SK-N-SH (cell line): ENCODE data around the gene HMGB2. TPM values are rescaled to one million over a fixed set of nuclear protein-coding genes. Genes with fewer than 3 reads are reported as not detected.

Source experiments
- CTCF ChIA-PET: fragments of 300-600, 350-600 bp; formaldehyde crosslinking; extraction: SDS; loops from one replicate; lab custom pipeline; 2021; lab: Yijun Ruan, JAX
- POLR2A ChIA-PET: fragments of 350-600 bp; sonication (Branson Sonifier 250); formaldehyde crosslinking; extraction: SDS; loops from one replicate; lab custom pipeline; 2020; ENCODE audit warnings: antibody characterized with exemption, inconsistent platforms; lab: Yijun Ruan, JAX
- DNase-seq: peaks from one replicate; pipeline ENCODE4 v3.0.0; 2012
- H2AFZ ChIP-seq: fragments of 200-600 bp; sonication (generic); 2 replicates; pipeline ENCODE4 v1.8.1; 2016; ENCODE audit warnings: antibody characterized with exemption, mild to moderate bottlenecking, low read depth
- H3F3A ChIP-seq: fragments of 200-600 bp; sonication (generic); replicated peaks from 2 replicates; pipeline ENCODE3; 2016; ENCODE audit warnings: antibody characterized with exemption, mild to moderate bottlenecking; ENCODE audit not compliant: insufficient read depth
- H3K27ac ChIP-seq, 2 experiments: fragments of 200-500 bp in 1 of 2; fragments of 200-600 bp in 1 of 2; sonication (Bioruptor generic) in 1 of 2; sonication (generic), shearing (Covaris generic) in 1 of 2; 2 replicates each; pipeline versions ENCODE4 v1.5.1 to v1.6.1; 2014 to 2016; ENCODE audit warnings: low read depth in 2 of 2, inconsistent platforms in 1 of 2, low read length in 1 of 2, mild to moderate bottlenecking in 1 of 2, mixed read lengths in 1 of 2
- H3K27me3 ChIP-seq: fragments of 200-600 bp; sonication (generic), shearing (Covaris generic); 2 replicates; pipeline ENCODE4 v1.6.1; 2016; ENCODE audit warnings: mixed run types; ENCODE audit not compliant: insufficient read depth
- H3K36me3 ChIP-seq, 2 experiments: fragments of 200-500 bp in 1 of 2; fragments of 200-600 bp in 1 of 2; sonication (Bioruptor generic) in 1 of 2; sonication (generic) in 1 of 2; replicated peaks in 1 of 2; 2 replicates each; pipeline versions ENCODE3 to v1.5.1; 2014 to 2016; ENCODE audit warnings: low read length in 1 of 2, mild to moderate bottlenecking in 1 of 2; ENCODE audit not compliant: insufficient read depth in 2 of 2, control insufficient read depth in 1 of 2
- H3K4me1 ChIP-seq, 2 experiments: fragments of 200-500 bp in 1 of 2; fragments of 200-600 bp in 1 of 2; sonication (Bioruptor generic) in 1 of 2; sonication (generic), shearing (Covaris generic) in 1 of 2; 2 replicates each; pipeline versions ENCODE4 v1.5.1 to v1.6.1; 2014 to 2016; ENCODE audit warnings: low read depth in 1 of 2, low read length in 1 of 2, mixed run types in 1 of 2; ENCODE audit not compliant: insufficient read depth in 2 of 2, control insufficient read depth in 1 of 2
- H3K4me2 ChIP-seq: fragments of 200-600 bp; sonication (generic), shearing (Covaris generic); 2 replicates; pipeline ENCODE4 v1.6.1; 2017; ENCODE audit warnings: mixed run types
- H3K4me3 ChIP-seq, 2 experiments: fragments of 200-500 bp in 1 of 2; fragments of 200-600 bp in 1 of 2; sonication (Bioruptor generic) in 1 of 2; sonication (generic), shearing (Covaris generic) in 1 of 2; 2 replicates each; pipeline versions ENCODE4 v1.5.1 to v1.8.1; 2014 to 2016; ENCODE audit warnings: low read depth in 2 of 2, inconsistent platforms in 1 of 2, low read length in 1 of 2, mild to moderate bottlenecking in 1 of 2, mixed read lengths in 1 of 2, moderate library complexity in 1 of 2
- H3K79me2 ChIP-seq: fragments of 200-600 bp; sonication (generic); 2 replicates; pipeline ENCODE4 v1.8.1; 2017; ENCODE audit warnings: mild to moderate bottlenecking; ENCODE audit not compliant: insufficient read depth
- H3K9ac ChIP-seq: fragments of 200-600 bp; sonication (generic); 2 replicates; pipeline ENCODE4 v1.6.1; 2017; ENCODE audit warnings: mixed run types
- H3K9me2 ChIP-seq: fragments of 200-600 bp; sonication (generic); 2 replicates; pipeline ENCODE4 v1.6.1; 2017; ENCODE audit warnings: mixed run types
- H3K9me3 ChIP-seq: fragments of 200-600 bp; sonication (generic); 2 replicates; pipeline ENCODE4 v1.6.1; 2017; ENCODE audit warnings: mixed run types, mild to moderate bottlenecking, moderate library complexity
- H4K20me1 ChIP-seq: fragments of 200-600 bp; sonication (generic); 2 replicates; pipeline ENCODE4 v1.6.1; 2017; ENCODE audit warnings: mild to moderate bottlenecking, mixed run types; ENCODE audit not compliant: insufficient read depth
- CHD2 ChIP-seq: fragments of 150-350 bp; IDR thresholded peaks from 2 replicates; pipeline ENCODE4 v1.6.1; 2018; ENCODE audit warnings: low read length; ENCODE audit not compliant: partially characterized antibody
- CTCF ChIP-seq: fragments of 200-600 bp; sonication (generic); IDR thresholded peaks from 2 replicates; pipeline ENCODE4 v1.6.1; 2017; ENCODE audit warnings: antibody characterized with exemption, mild to moderate bottlenecking, moderate library complexity
- ELF1 ChIP-seq: IDR thresholded peaks from 2 replicates; pipeline ENCODE4 v1.4.0; 2012
- EP300 ChIP-seq, 2 experiments: IDR thresholded peaks; 2 replicates each; pipeline versions ENCODE4 v1.4.0 to v1.6.1; 2012; ENCODE audit warnings: borderline replicate concordance in 1 of 2, low read depth in 1 of 2, low read length in 1 of 2
- EZH2phosphoT487 ChIP-seq: fragments of 200-600 bp; sonication (generic); IDR thresholded peaks from 2 replicates; pipeline ENCODE4 v1.6.1; 2017; ENCODE audit warnings: low read depth, mixed run types, mild to moderate bottlenecking, antibody characterized with exemption, moderate library complexity, borderline replicate concordance
- FOXJ3 ChIP-seq: sonication (generic); formaldehyde crosslinking; IDR thresholded peaks from 2 replicates; pipeline ENCODE4 v1.5.1; 2020; ENCODE audit warnings: mild to moderate bottlenecking, missing genetic modification reagents
- GABPA ChIP-seq: IDR thresholded peaks from 2 replicates; pipeline ENCODE4 v1.4.0; 2012; ENCODE audit warnings: low read depth, mild to moderate bottlenecking
- GATA2 ChIP-seq: sonication (generic); formaldehyde crosslinking; IDR thresholded peaks from 2 replicates; pipeline ENCODE4 v1.5.0; 2020; ENCODE audit warnings: mild to moderate bottlenecking, missing genetic modification reagents
- IRF3 ChIP-seq: fragments of 150-350 bp; IDR thresholded peaks from 2 replicates; pipeline ENCODE4 v1.6.1; 2016; ENCODE audit warnings: mild to moderate bottlenecking, low read depth, low read length
- JUND ChIP-seq: IDR thresholded peaks from 2 replicates; pipeline ENCODE4 v1.4.0; 2012
- MXI1 ChIP-seq: IDR thresholded peaks from 2 replicates; pipeline ENCODE4 v1.6.1; 2012; ENCODE audit warnings: mild to moderate bottlenecking, low read depth, low read length, improper control_type of control experiment
- NRF1 ChIP-seq: IDR thresholded peaks from 2 replicates; pipeline ENCODE4 v1.6.1; 2012; ENCODE audit warnings: low read depth, mild to moderate bottlenecking, low read length
- POLR2AphosphoS5 ChIP-seq: IDR thresholded peaks from 2 replicates; pipeline ENCODE4 v1.6.1; 2012; ENCODE audit warnings: low read depth, low read length
- RAD21 ChIP-seq: IDR thresholded peaks from 2 replicates; pipeline ENCODE4 v1.6.1; 2012; ENCODE audit warnings: mild to moderate bottlenecking, low read length
- RCOR1 ChIP-seq: fragments of 150-350 bp; IDR thresholded peaks from 2 replicates; pipeline ENCODE4 v1.6.1; 2017; ENCODE audit warnings: antibody characterized with exemption, low read length
- RXRA ChIP-seq: IDR thresholded peaks from 2 replicates; pipeline ENCODE4 v1.4.0; 2012; ENCODE audit warnings: low read depth, mild to moderate bottlenecking, borderline replicate concordance
- SMC3 ChIP-seq: IDR thresholded peaks from 2 replicates; pipeline ENCODE4 v1.6.1; 2012; ENCODE audit warnings: low read depth, low read length, improper control_type of control experiment
- USF2 ChIP-seq: fragments of 150-350 bp; IDR thresholded peaks from 2 replicates; pipeline ENCODE4 v1.6.1; 2017; ENCODE audit warnings: antibody characterized with exemption, low read length, low read depth, borderline replicate concordance
- YY1 ChIP-seq: IDR thresholded peaks from 2 replicates; pipeline ENCODE4 v1.4.0; 2012; ENCODE audit warnings: low read depth, mild to moderate bottlenecking
- WGBS: methylation state at CpG from one replicate; pipeline ENCODE4 v1.1.6; 2017; ENCODE audit warnings: low lambda C conversion rate; 5-methylcytosine and 5-hydroxymethylcytosine counted together
- polyA plus RNA-seq, 3 experiments: library from polyadenylated mRNA; depleted of rRNA; stranded (reverse); fragments of >200 nt; gene quantifications; 2 replicates each; pipeline ENCODE4 v1.2.3, GENCODE V29; 2012

Gene HMGB2
- polyA plus RNA-seq, 1 of the 3 experiments (the other 2 are of a cell fraction) = 130 TPM

GRCh38 chr4:173284463-173284862, 49.7 kb downstream of the HMGB2 start:
- POLR2A ChIA-PET = no interaction called here
- no peak for DNase-seq
- H3F3A ChIP-seq = no peaks in the 10 kb centered on the region
- no peak for TF ChIP-seq NRF1
- TF ChIP-seq RXRA = no peak
- TF ChIP-seq MXI1 = no peak
- no peak for TF ChIP-seq YY1
- no peak for TF ChIP-seq JUND
- no peak for TF ChIP-seq GATA2 (CRISPR knock-in tag)
- TF ChIP-seq POLR2AphosphoS5 = no peak
- no peak for TF ChIP-seq FOXJ3 (CRISPR knock-in tag)
- no peak for TF ChIP-seq USF2
- TF ChIP-seq, all 33 proteins: peak for 0
- CTCF ChIA-PET = no interaction called here
- Histone ChIP-seq H3K9me3 (peaks cover 13% of the 10 kb centered on the region), H4K20me1 (no peaks in the 10 kb centered on the region), H3K9ac (no peak overlapping the region), H3K4me1 (peaks cover 0 to 5% of the 10 kb centered on the region in 2 experiments; a peak in 1 of 4 replicates), H3K27me3 (no peaks in the 10 kb centered on the region), H3K9me2 (no peaks in the 10 kb centered on the region; the same call in 1 of the 2 replicates), H3K4me2 (no peak overlapping the region), H3K79me2 (no peaks in the 10 kb centered on the region; the same call in 1 of the 2 replicates), H2AFZ (no peak overlapping the region), H3K27ac (no peak overlapping the region), H3K36me3 (peaks cover 0 to 3% of the 10 kb centered on the region in 2 experiments), H3K4me3 (no peak overlapping the region)

- ChIA-PET CTCF (interaction anchor here (0.8 to 2.8 kb wide), 2 partner anchors 19 to 37 kb away, joined by 4 to 18 read pairs; no protein-coding TSS in a partner anchor), POLR2A (no interaction called here)
- H3K4me2 ChIP-seq = no peak overlapping the region
- no peaks in the 10 kb centered on the region; the same call in 1 of the 2 replicates for H3K79me2 ChIP-seq
- DNase-seq = no peak
- H3K36me3 ChIP-seq = peaks cover 0 to 3% of the 10 kb centered on the region in 2 experiments
- no peak for TF ChIP-seq SMC3
- no peak overlapping the region for H3K27ac ChIP-seq
- no peaks in the 10 kb centered on the region for H4K20me1 ChIP-seq
- no peaks in the 10 kb centered on the region for H3K4me1 ChIP-seq
- peaks cover 13% of the 10 kb centered on the region for H3K9me3 ChIP-seq
- H3F3A ChIP-seq = no peaks in the 10 kb centered on the region
- H3K27me3 ChIP-seq = no peaks in the 10 kb centered on the region
- no peak overlapping the region for H3K9ac ChIP-seq
- H3K9me2 ChIP-seq = no peaks in the 10 kb centered on the region; the same call in 1 of the 2 replicates
- no peak overlapping the region for H3K4me3 ChIP-seq
- 93% methylated on average over 3 of the region's 3 CpGs for WGBS
- no peak overlapping the region for H2AFZ ChIP-seq
Observed at GRCh38 chr4:173282626-173283025, 51.5 kb downstream of the HMGB2 start.

GRCh38 chr4:173282256-173282562, 51.9 kb downstream of the HMGB2 start:
- Histone ChIP-seq H4K20me1 (no peaks in the 10 kb centered on the region), H3K9me2 (no peaks in the 10 kb centered on the region; the same call in 1 of the 2 replicates), H3K79me2 (no peaks in the 10 kb centered on the region; the same call in 1 of the 2 replicates), H3K4me2 (no peak overlapping the region), H3K27ac (no peak overlapping the region), H3K27me3 (no peaks in the 10 kb centered on the region), H3K9ac (no peak overlapping the region), H3K4me3 (no peak overlapping the region), H3K9me3 (peaks cover 13% of the 10 kb centered on the region), H2AFZ (no peak overlapping the region), H3K36me3 (peaks cover 0 to 3% of the 10 kb centered on the region in 2 experiments), H3F3A (no peaks in the 10 kb centered on the region), H3K4me1 (no peaks in the 10 kb centered on the region)
- POLR2A ChIA-PET = interaction anchor here (0.6 kb wide), 1 partner anchor 16 kb away, joined by 3 read pairs; no protein-coding TSS in a partner anchor
- CTCF ChIA-PET = interaction anchor here (0.8 to 2.8 kb wide), 3 partner anchors 12 to 37 kb away, joined by 4 to 18 read pairs (median 5); no protein-coding TSS in a partner anchor
- no peak for DNase-seq
- 97% methylated on average over 4 of the region's 4 CpGs for WGBS
- TF ChIP-seq CTCF (no peak), RAD21 (no peak), CHD2 (no peak), USF2 (no peak), IRF3 (no peak), JUND (no peak), EP300 (IDR thresholded peaks at IDR 0.05; ENCODE audit: borderline replicate concordance in 1 of 2, low read depth in 1 of 2, low read length in 1 of 2) (no peak), ELF1 (no peak), GABPA (no peak), RCOR1 (no peak), EZH2phosphoT487 (no peak)
